ENCODE results near the gene ELK3.

Gene ELK3

DNA sequence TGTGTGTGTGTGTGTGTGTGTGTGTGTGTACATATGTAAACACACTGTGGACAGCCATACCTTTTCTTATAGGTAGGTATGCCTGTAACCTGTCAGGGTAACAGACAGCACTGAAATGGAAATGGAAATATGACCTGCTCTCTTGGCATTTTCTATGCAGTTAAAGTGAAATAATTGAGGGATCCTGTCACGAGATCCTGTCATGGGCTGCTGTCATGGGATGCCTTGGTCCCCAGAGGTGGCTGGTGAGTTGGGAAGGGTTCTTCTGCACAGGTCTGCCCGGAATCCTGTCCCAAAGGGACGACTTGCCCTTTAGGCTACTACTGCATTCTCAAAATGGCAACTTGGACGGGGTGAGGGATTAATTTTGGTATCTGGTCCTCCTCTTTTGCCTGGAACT is 47.3 kb downstream of the ELK3 start:
- no peak for DNase-seq (ENCODE audit: low read depth, low spot score)
- in situ Hi-C loops (cut with HindIII; ENCODE audit: low sequenced_read_pairs), result no loop called here
- TF ChIP-seq, protein P1, sequence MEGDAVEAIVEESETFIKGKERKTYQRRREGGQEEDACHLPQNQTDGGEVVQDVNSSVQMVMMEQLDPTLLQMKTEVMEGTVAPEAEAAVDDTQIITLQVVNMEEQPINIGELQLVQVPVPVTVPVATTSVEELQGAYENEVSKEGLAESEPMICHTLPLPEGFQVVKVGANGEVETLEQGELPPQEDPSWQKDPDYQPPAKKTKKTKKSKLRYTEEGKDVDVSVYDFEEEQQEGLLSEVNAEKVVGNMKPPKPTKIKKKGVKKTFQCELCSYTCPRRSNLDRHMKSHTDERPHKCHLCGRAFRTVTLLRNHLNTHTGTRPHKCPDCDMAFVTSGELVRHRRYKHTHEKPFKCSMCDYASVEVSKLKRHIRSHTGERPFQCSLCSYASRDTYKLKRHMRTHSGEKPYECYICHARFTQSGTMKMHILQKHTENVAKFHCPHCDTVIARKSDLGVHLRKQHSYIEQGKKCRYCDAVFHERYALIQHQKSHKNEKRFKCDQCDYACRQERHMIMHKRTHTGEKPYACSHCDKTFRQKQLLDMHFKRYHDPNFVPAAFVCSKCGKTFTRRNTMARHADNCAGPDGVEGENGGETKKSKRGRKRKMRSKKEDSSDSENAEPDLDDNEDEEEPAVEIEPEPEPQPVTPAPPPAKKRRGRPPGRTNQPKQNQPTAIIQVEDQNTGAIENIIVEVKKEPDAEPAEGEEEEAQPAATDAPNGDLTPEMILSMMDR (IDR thresholded peaks at IDR 0.05; ENCODE audit: low read depth, low read length), result no peak
- no peak overlapping the region for H3K4me3 ChIP-seq (ENCODE audit: low read depth, low read length)

DNA sequence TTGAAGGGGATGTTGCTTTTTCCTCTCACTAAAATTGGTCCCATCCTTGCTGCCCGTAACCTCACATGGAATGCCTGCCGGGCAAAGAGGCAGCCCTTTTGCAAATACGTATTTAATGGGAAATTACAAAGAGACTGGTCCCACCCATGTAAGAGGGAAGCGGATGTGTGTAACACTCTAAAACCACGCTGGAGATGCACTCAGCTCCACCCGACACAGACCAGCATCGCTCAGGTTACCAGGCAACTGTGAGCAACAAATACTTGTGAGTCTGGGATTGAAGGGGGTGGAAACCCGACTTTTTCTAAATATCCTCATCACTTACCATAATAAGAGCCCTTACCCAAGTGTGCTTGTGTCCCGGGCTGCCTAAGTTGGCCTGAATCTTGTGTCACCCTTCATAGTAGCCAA is 47.7 kb downstream of the ELK3 start:
- DNase-seq (ENCODE audit: low read depth, low spot score), result peak; percentile 72
- in situ Hi-C loops (cut with HindIII; ENCODE audit: low sequenced_read_pairs), result no loop called here
- TF ChIP-seq, protein P1 (IDR thresholded peaks at IDR 0.05; ENCODE audit: low read depth, low read length), result no peak
- H3K4me3 ChIP-seq (ENCODE audit: low read depth, low read length), result no peak overlapping the region

DNA sequence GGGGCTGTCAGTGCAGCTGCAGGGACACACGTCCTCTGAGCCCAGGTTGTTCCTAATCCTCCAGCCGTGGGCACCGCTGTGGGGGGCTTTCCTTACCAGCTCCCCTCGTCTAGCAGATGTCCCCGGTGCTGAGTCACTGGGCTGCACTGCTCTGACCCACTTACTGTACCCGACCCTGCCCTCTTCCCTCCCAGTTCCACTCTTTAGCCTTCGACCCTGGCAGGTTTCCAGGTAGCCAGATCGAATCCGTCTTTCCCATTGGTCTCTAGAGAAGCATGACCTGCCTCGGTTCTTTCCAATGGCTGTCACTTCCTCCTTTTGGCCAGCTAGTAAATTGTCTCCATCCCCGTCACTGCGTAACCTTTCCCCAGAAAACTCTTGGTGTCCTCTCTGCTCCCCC is 48.4 kb downstream of the ELK3 start:
- no peak for DNase-seq (ENCODE audit: low read depth, low spot score)
- TF ChIP-seq, protein P1 (IDR thresholded peaks at IDR 0.05; ENCODE audit: low read depth, low read length), result no peak
- no peak overlapping the region for H3K4me3 ChIP-seq (ENCODE audit: low read depth, low read length)
- in situ Hi-C loops (cut with HindIII; ENCODE audit: low sequenced_read_pairs), result no loop called here

DNA sequence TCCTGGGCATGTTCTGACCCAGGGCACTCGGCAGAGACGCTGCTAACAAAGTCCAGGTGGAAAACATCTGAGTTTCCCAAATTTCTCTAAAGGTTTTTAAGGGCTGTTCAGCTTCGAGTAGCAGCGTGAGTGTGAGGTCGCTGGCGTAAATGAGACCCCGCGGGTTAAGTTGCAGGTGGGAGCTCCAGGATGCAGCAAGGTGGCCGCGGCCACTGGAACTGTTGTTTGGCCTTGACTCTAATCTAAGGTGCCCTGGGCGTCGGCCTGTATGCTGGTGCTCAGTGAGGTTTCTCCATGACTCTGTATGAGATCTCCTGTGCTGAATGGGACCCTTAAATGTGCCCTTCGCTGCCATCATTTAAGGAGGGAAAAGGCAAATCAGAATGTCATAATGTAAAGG is 50.7 kb downstream of the ELK3 start:
- no peak for DNase-seq (ENCODE audit: low read depth, low spot score)
- in situ Hi-C loops (cut with HindIII; ENCODE audit: low sequenced_read_pairs), result no loop called here
- TF ChIP-seq, protein P1 (IDR thresholded peaks at IDR 0.05; ENCODE audit: low read depth, low read length), result no peak
- no peak overlapping the region for H3K4me3 ChIP-seq (ENCODE audit: low read depth, low read length)

DNA sequence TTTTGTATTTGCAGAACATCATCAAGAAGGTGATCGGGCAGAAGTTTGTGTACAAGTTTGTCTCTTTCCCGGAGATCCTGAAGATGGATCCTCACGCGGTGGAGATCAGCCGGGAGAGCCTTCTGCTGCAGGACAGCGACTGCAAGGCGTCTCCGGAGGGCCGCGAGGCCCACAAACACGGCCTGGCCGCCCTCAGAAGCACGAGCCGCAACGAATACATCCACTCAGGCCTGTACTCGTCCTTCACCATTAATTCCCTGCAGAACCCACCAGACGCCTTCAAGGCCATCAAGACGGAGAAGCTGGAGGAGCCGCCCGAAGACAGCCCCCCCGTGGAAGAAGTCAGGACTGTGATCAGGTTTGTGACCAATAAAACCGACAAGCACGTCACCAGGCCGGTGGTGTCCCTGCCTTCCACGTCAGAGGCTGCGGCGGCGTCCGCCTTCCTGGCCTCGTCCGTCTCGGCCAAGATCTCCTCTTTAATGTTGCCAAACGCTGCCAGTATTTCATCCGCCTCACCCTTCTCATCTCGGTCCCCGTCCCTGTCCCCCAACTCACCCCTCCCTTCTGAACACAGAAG is 52.8 kb downstream of the ELK3 start:
- no peak for DNase-seq (ENCODE audit: low read depth, low spot score)
- TF ChIP-seq, protein P1 (IDR thresholded peaks at IDR 0.05; ENCODE audit: low read depth, low read length), result no peak
- in situ Hi-C loops (cut with HindIII; ENCODE audit: low sequenced_read_pairs), result no loop called here
- H3K4me3 ChIP-seq (ENCODE audit: low read depth, low read length), result no peak overlapping the region

DNA sequence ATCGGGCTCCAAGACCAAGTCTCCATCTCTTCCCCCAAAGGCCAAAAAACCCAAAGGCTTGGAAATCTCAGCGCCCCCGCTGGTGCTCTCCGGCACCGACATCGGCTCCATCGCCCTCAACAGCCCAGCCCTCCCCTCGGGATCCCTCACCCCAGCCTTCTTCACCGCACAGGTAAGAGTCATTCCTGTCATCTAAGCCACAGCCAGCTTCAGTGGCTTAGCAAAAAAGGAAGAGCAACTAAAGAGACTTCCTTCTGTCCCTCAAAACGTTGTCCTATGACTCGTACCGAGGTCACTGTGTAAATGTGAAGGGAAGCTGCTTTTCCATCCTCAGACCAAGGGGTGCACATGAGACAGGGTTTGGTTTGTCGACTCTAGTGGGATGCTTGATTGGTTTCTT is 53.4 kb downstream of the ELK3 start:
- no peak for DNase-seq (ENCODE audit: low read depth, low spot score)

More for the DNA sequence above, 53.4 kb downstream of the ELK3 start:
- in situ Hi-C loops (cut with HindIII; ENCODE audit: low sequenced_read_pairs), result no loop called here
- no peak overlapping the region for H3K4me3 ChIP-seq (ENCODE audit: low read depth, low read length)
- TF ChIP-seq, protein P1 (IDR thresholded peaks at IDR 0.05; ENCODE audit: low read depth, low read length), result no peak

All from astrocyte of the spinal cord (primary cell).